T1000 (cell line): ENCODE data around the gene SLC6A3.

ENCODE experiments used
- DNase-seq: peaks from one replicate; lab custom pipeline; 2025; ENCODE audit warnings: mixed read lengths; lab: John Stamatoyannopoulos, UW

SLC6A3 gene

GRCh38 chr5:1405539-1406530 lies 39.4 kb downstream of the SLC6A3 start:
- DNase-seq: no peak

- DNase-seq: no peak
Measured at GRCh38 chr5:1405121-1405520, 40.1 kb downstream of the SLC6A3 start.

GRCh38 chr5:1404062-1404461 lies 41.2 kb downstream of the SLC6A3 start:
- DNase-seq: no peak

GRCh38 chr5:1402611-1403255 lies 42.5 kb downstream of the SLC6A3 start:
- no peak for DNase-seq

GRCh38 chr5:1401536-1402138 lies 43.6 kb downstream of the SLC6A3 start:
- no peak for DNase-seq

GRCh38 chr5:1400936-1401335 lies 44.3 kb downstream of the SLC6A3 start:
- DNase-seq: no peak

GRCh38 chr5:1400211-1400855 lies 44.9 kb downstream of the SLC6A3 start:
- DNase-seq: no peak

GRCh38 chr5:1399737-1400136 lies 45.5 kb downstream of the SLC6A3 start:
- no peak for DNase-seq

GRCh38 chr5:1396293-1396816 lies 48.9 kb downstream of the SLC6A3 start:
- no peak for DNase-seq

GRCh38 chr5:1394881-1395860 lies 50.1 kb downstream of the SLC6A3 start:
- no peak for DNase-seq

GRCh38 chr5:1393571-1394501 lies 51.4 kb downstream of the SLC6A3 start:
- no peak for DNase-seq

- DNase-seq: no peak
Measured at GRCh38 chr5:1392801-1393565, 52.3 kb downstream of the SLC6A3 start.

- no peak for DNase-seq
Measured at GRCh38 chr5:1392261-1392660, 53.0 kb downstream of the SLC6A3 start.

GRCh38 chr5:1391691-1392090 lies 53.5 kb downstream of the SLC6A3 start:
- no peak for DNase-seq

GRCh38 chr5:1390861-1391600 lies 54.2 kb downstream of the SLC6A3 start:
- DNase-seq: no peak

GRCh38 chr5:1390333-1390732 lies 54.9 kb downstream of the SLC6A3 start:
- no peak for DNase-seq

- DNase-seq: no peak
Measured at GRCh38 chr5:1388383-1388967, 56.8 kb downstream of the SLC6A3 start.

- DNase-seq: no peak
Measured at GRCh38 chr5:1387876-1388275, 57.4 kb downstream of the SLC6A3 start.
